ENCODE data around the gene P3H2. TPM values are rescaled to one million over a fixed set of nuclear protein-coding genes. Genes with fewer than 3 reads are reported as not detected.

The P3H2 gene
- total and polyA plus RNA-seq, 9 of the 15 experiments (the other 6 are each of a cell fraction or from before 2014, with no cell fraction given) = 0.04 to 0.26 (median 0.22) TPM; not detected in 6

DNA sequence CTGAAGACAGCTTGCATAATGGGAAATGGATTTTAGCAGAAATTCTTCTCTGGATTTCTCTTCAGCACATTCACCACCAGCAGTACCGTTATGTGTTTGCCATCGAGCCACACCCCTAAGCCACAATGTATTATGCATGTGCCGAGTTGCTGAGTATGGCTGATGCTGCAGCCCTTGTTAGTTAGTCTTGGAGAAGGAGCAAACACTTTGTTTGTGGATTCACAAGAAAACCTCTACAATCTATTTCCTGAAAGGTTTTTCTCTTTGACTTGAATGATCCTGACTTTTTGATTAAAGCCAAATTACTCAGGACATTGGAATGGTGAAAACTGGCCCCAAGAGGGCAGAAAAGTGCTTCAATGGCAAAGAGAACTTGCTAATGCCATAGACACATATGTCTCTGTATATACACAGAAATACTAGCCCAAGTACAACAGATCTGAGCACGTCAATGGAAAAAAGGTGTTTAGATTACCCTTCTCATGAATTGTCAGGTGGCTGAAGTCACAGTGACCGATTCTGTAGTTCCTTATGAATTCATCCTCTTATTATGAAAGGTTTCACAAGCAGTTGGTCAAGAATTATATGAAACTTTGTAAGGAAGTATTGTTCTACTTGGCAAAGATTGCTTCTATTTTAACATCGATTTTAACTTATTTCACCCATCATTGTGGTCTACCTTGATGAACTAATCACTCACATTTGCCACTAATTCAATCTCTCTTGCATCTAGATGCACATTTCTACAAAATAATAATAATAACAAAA lies 103.0 kb downstream of the P3H2 start (continued):
- no peak for TF ChIP-seq HEY1 (CRISPR knock-in tag; IDR thresholded peaks at IDR 0.05; ENCODE audit: borderline replicate concordance)
- no peak for TF ChIP-seq ZNF354B (CRISPR knock-in tag; IDR thresholded peaks at IDR 0.05)
- no peak for TF ChIP-seq CREM (IDR thresholded peaks at IDR 0.05; ENCODE audit: low read depth)
- TF ChIP-seq ZBED1 (IDR thresholded peaks at IDR 0.05) = no peak
- TF ChIP-seq, protein P1, sequence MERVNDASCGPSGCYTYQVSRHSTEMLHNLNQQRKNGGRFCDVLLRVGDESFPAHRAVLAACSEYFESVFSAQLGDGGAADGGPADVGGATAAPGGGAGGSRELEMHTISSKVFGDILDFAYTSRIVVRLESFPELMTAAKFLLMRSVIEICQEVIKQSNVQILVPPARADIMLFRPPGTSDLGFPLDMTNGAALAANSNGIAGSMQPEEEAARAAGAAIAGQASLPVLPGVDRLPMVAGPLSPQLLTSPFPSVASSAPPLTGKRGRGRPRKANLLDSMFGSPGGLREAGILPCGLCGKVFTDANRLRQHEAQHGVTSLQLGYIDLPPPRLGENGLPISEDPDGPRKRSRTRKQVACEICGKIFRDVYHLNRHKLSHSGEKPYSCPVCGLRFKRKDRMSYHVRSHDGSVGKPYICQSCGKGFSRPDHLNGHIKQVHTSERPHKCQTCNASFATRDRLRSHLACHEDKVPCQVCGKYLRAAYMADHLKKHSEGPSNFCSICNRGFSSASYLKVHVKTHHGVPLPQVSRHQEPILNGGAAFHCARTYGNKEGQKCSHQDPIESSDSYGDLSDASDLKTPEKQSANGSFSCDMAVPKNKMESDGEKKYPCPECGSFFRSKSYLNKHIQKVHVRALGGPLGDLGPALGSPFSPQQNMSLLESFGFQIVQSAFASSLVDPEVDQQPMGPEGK (CRISPR knock-in tag; IDR thresholded peaks at IDR 0.05; ENCODE audit: borderline replicate concordance) = no peak
- TF ChIP-seq MAFG (tag; conservative IDR thresholded peaks at IDR 0.05) = no peak

GRCh38 chr3:190016966-190017365 lies 103.7 kb downstream of the P3H2 start:
- Histone ChIP-seq H3K4me1 (replicated peaks in 1 of 2; ENCODE audit: control insufficient read depth in 2 of 2, insufficient read depth in 2 of 2, low read length in 2 of 2) (no peaks in the 10 kb centered on the region), H4K20me1 (replicated peaks; ENCODE audit: control insufficient read depth, insufficient read depth, low read length) (no peaks in the 10 kb centered on the region), H3K9me1 (ENCODE audit: control insufficient read depth, insufficient read depth, low read length) (no peaks in the 10 kb centered on the region), H3K27me3 (ENCODE audit: control insufficient read depth in 2 of 2, insufficient read depth in 2 of 2, low read length in 2 of 2) (no peaks in the 10 kb centered on the region), H3K9ac (ENCODE audit: insufficient read depth in 1 of 2, low read depth in 2 of 2, low read length in 2 of 2) (no peak overlapping the region), H3K36me3 (ENCODE audit: control insufficient read depth, insufficient read depth, low read length) (no peaks in the 10 kb centered on the region), H3K4me2 (ENCODE audit: insufficient read depth, low read length) (no peak overlapping the region), H3K27ac (ENCODE audit: extremely low read depth, low read depth, low read length) (no peak overlapping the region), H3K4me3 (no peak overlapping the region), H3K79me2 (ENCODE audit: control insufficient read depth, insufficient read depth, low read length) (no peaks in the 10 kb centered on the region), H2AFZ (ENCODE audit: low read depth, low read length) (no peak overlapping the region), H3K9me3 (replicated peaks; ENCODE audit: control insufficient read depth, insufficient read depth, low read depth, low read length) (no peaks in the 10 kb centered on the region)
- intact Hi-C loops (cut with micrococcal nuclease) = no loop called here
- DNase-seq (ENCODE audit: extremely low read depth in 1 of 4, low spot score in 3 of 4) = no peak
- in situ Hi-C loops (cut with MboI) = no loop called here
- no TSS peak for BruUV-seq (replicated peaks)
- POLR2A ChIA-PET = no interaction called here
- no peak for ATAC-seq
- FAIRE-seq = no peak
- CTCF ChIA-PET (ENCODE audit: low intra/inter-chr PET ratio) = no interaction called here
- TF ChIP-seq ZFPM2 (CRISPR knock-in tag; IDR thresholded peaks at IDR 0.05) (no peak), FOXA1 (IDR thresholded peaks at IDR 0.05; ENCODE audit: borderline replicate concordance) (no peak), ZC3H4 (CRISPR knock-in tag; IDR thresholded peaks at IDR 0.05; ENCODE audit: borderline replicate concordance) (no peak), USF1 (CRISPR knock-in tag; IDR thresholded peaks at IDR 0.05) (no peak), RBM14 (IDR thresholded peaks at IDR 0.05; ENCODE audit: borderline replicate concordance, insufficient read depth, low read depth, low read length) (no peak), ZEB2 (IDR thresholded peaks at IDR 0.05) (no peak), ID3 (CRISPR knock-in tag; IDR thresholded peaks at IDR 0.05) (no peak), ID3 (tag; IDR thresholded peaks at IDR 0.05) (no peak), GMEB1 (CRISPR knock-in tag; IDR thresholded peaks at IDR 0.05) (no peak), ZNF830 (CRISPR knock-in tag; IDR thresholded peaks at IDR 0.05) (no peak)
- TF ChIP-seq, protein P2, sequence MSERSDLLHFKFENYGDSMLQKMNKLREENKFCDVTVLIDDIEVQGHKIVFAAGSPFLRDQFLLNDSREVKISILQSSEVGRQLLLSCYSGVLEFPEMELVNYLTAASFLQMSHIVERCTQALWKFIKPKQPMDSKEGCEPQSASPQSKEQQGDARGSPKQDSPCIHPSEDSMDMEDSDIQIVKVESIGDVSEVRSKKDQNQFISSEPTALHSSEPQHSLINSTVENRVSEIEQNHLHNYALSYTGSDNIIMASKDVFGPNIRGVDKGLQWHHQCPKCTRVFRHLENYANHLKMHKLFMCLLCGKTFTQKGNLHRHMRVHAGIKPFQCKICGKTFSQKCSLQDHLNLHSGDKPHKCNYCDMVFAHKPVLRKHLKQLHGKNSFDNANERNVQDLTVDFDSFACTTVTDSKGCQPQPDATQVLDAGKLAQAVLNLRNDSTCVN (CRISPR knock-in tag; IDR thresholded peaks at IDR 0.05) = no peak
